Liver (tissue), 9 donors: ENCODE results near the gene MSH3. TPM values are rescaled to one million over a fixed set of nuclear protein-coding genes. Genes with fewer than 3 reads are reported as not detected.

ENCODE experiments used
- DNase-seq: peaks from one replicate; pipeline ENCODE4 v3.0.0-alpha.2; 2017; ENCODE audit warnings: low spot score
- H3K27ac ChIP-seq, 2 donors: one replicate each; pipeline ENCODE4 v1.7.0; 2013; ENCODE audit warnings: inconsistent platforms in 2 of 2, low read length in 2 of 2, control low read depth in 1 of 2, low read depth in 1 of 2, mild to moderate bottlenecking in 1 of 2
- H3K27me3 ChIP-seq, 4 donors: one replicate each; pipeline versions ENCODE4 v1.6.1 to v1.7.0; 2013; ENCODE audit warnings: low read length in 3 of 4, inconsistent platforms in 1 of 4, mild to moderate bottlenecking in 1 of 4, moderate library complexity in 1 of 4; ENCODE audit not compliant: control insufficient read depth in 4 of 4, insufficient read depth in 4 of 4
- H3K36me3 ChIP-seq, 4 donors: one replicate each; pipeline versions ENCODE4 v1.6.1 to v1.7.0; 2013; ENCODE audit warnings: low read length in 3 of 4, mild to moderate bottlenecking in 3 of 4, low read depth in 1 of 4, moderate library complexity in 1 of 4; ENCODE audit not compliant: control insufficient read depth in 4 of 4, insufficient read depth in 3 of 4
- H3K4me1 ChIP-seq, 4 donors: one replicate each; pipeline versions ENCODE4 v1.6.1 to v1.7.0; 2013; ENCODE audit warnings: low read length in 3 of 4, mild to moderate bottlenecking in 3 of 4, moderate library complexity in 1 of 4; ENCODE audit not compliant: control insufficient read depth in 4 of 4, insufficient read depth in 4 of 4
- H3K4me3 ChIP-seq, 3 donors: one replicate each; pipeline versions ENCODE4 v1.6.1 to v1.7.0; 2013; ENCODE audit warnings: low read length in 3 of 3, control low read depth in 1 of 3, low read depth in 1 of 3, mild to moderate bottlenecking in 1 of 3
- H3K9ac ChIP-seq, 2 donors: one replicate each; pipeline ENCODE4 v1.7.0; 2013; ENCODE audit warnings: low read length in 2 of 2, mild to moderate bottlenecking in 2 of 2, moderate library complexity in 2 of 2, control low read depth in 1 of 2, low read depth in 1 of 2
- H3K9me3 ChIP-seq, 4 donors: one replicate each; pipeline versions ENCODE4 v1.6.1 to v1.7.0; 2013; ENCODE audit warnings: low read length in 3 of 4; ENCODE audit not compliant: control insufficient read depth in 4 of 4
- ATF3 ChIP-seq: IDR thresholded peaks from 2 replicates; pipeline ENCODE4 v1.6.1; 2016; ENCODE audit warnings: antibody characterized with exemption
- CTCF ChIP-seq: fragments of 150-350 bp; IDR thresholded peaks from 2 replicates; pipeline ENCODE4 v1.5.1; 2017; ENCODE audit warnings: improper control_type of control experiment, low read depth, low read length; ENCODE audit not compliant: missing input control
- EGR1 ChIP-seq, 2 donors: IDR thresholded peaks; 2 replicates each; pipeline ENCODE4 v1.6.1; 2016 to 2018; ENCODE audit warnings: antibody characterized with exemption in 2 of 2, low read depth in 2 of 2
- GABPA ChIP-seq, 2 donors: IDR thresholded peaks in 1 of 2; conservative IDR thresholded peaks in 1 of 2; 2 replicates each; pipeline ENCODE4 v1.6.1; 2016; ENCODE audit warnings: antibody characterized with exemption in 2 of 2, mild to moderate bottlenecking in 1 of 2, moderate library complexity in 1 of 2
- HNF4A ChIP-seq, 2 donors: conservative IDR thresholded peaks; 2 replicates each; pipeline ENCODE4 v1.6.1; 2016; ENCODE audit warnings: antibody characterized with exemption in 2 of 2, mild to moderate bottlenecking in 2 of 2
- HNF4G ChIP-seq: IDR thresholded peaks from 2 replicates; pipeline ENCODE4 v1.6.1; 2016; ENCODE audit warnings: antibody characterized with exemption
- MAX ChIP-seq: IDR thresholded peaks from 2 replicates; pipeline ENCODE4 v1.6.1; 2016; ENCODE audit warnings: antibody characterized with exemption
- NR2F2 ChIP-seq: IDR thresholded peaks from 2 replicates; pipeline ENCODE4 v1.6.1; 2016; ENCODE audit warnings: antibody characterized with exemption
- RAD21 ChIP-seq, 2 donors: IDR thresholded peaks; 2 replicates each; pipeline ENCODE4 v1.6.1; 2016; ENCODE audit warnings: antibody characterized with exemption in 2 of 2, mild to moderate bottlenecking in 2 of 2
- REST ChIP-seq: IDR thresholded peaks from 2 replicates; pipeline ENCODE4 v1.6.1; 2016; ENCODE audit warnings: antibody characterized with exemption, mild to moderate bottlenecking
- RXRA ChIP-seq, 2 donors: IDR thresholded peaks; 2 replicates each; pipeline ENCODE4 v1.6.1; 2017 to 2018; ENCODE audit warnings: antibody characterized with exemption in 2 of 2, mild to moderate bottlenecking in 1 of 2
- SP1 ChIP-seq: IDR thresholded peaks from 2 replicates; pipeline ENCODE4 v1.6.1; 2018; ENCODE audit warnings: antibody characterized with exemption, mild to moderate bottlenecking
- TAF1 ChIP-seq: conservative IDR thresholded peaks from 2 replicates; pipeline ENCODE4 v1.6.1; 2016; ENCODE audit warnings: antibody characterized with exemption, mild to moderate bottlenecking
- YY1 ChIP-seq: IDR thresholded peaks from 2 replicates; pipeline ENCODE4 v1.6.1; 2016; ENCODE audit warnings: antibody characterized with exemption, mild to moderate bottlenecking
- ZBTB33 ChIP-seq: IDR thresholded peaks from 2 replicates; pipeline ENCODE4 v1.6.1; 2016; ENCODE audit warnings: antibody characterized with exemption
- WGBS: extraction: QIAGEN DNeasy Blood & Tissue Kit; methylation state at CpG from one replicate; pipeline ENCODE4 v1.1.7; 2013; 5-methylcytosine and 5-hydroxymethylcytosine counted together
- polyA plus RNA-seq, 2 donors: library from polyadenylated mRNA; stranded (reverse) in 1 of 2; unstranded in 1 of 2; fragments of 200-250 nt in 1 of 2; fragments of >200 nt in 1 of 2; fragmentation: Nextera tagmentation in 1 of 2; extraction: Ambion mirVana in 1 of 2; gene quantifications; one replicate each; pipeline versions ENCODE4 v1.2.1 to v1.2.3, GENCODE V29; 2013 to 2015
- total RNA-seq, 2 donors: library from RNA; depleted of rRNA; stranded (reverse); fragments of >200 nt; gene quantifications; one replicate each; pipeline ENCODE4 v1.2.3, GENCODE V29; 2014
- donor health status: healthy.
- donor health status: healthy.
- donor health status: healthy.
- donor health status: healthy.
- donor health status: healthy.

Gene MSH3
- total and polyA plus RNA-seq, 4 donors: 3.0 to 19.1 (median 7.9) TPM

GRCh38 chr5:80871541-80871961 lies 217.1 kb downstream of the MSH3 start:
- Histone ChIP-seq H3K9me3 (no peaks in the 10 kb centered on the region), H3K27ac (no peak overlapping the region), H3K4me3 (no peak overlapping the region), H3K4me1 (peaks cover 0 to 2% (median under 1%) of the 10 kb centered on the region in 4 donors), H3K36me3 (peaks cover 0 to 22% (median 14%) of the 10 kb centered on the region in 4 donors), H3K9ac (no peak overlapping the region), H3K27me3 (no peaks in the 10 kb centered on the region)
- TF ChIP-seq RXRA (IDR thresholded peaks at IDR 0.05): no peak
- no peak for TF ChIP-seq HNF4A (conservative IDR thresholded peaks at IDR 0.05)
- no peak for TF ChIP-seq SP1
- no peak for TF ChIP-seq ATF3
- no peak for TF ChIP-seq TAF1
- TF ChIP-seq ZBTB33: no peak
- no peak for DNase-seq
- 96% methylated on average over 4 of the region's 4 CpGs for WGBS

- no peak for DNase-seq
- Histone ChIP-seq H3K4me1 (peaks cover 0 to 10% (median under 1%) of the 10 kb centered on the region in 4 donors), H3K9ac (no peak overlapping the region), H3K4me3 (no peak overlapping the region), H3K9me3 (no peaks in the 10 kb centered on the region), H3K27me3 (no peaks in the 10 kb centered on the region), H3K27ac (no peak overlapping the region), H3K36me3 (peaks cover 0 to 18% (median 15%) of the 10 kb centered on the region in 4 donors)
- 65% methylated on average over 2 of the region's 2 CpGs for WGBS
- TF ChIP-seq HNF4A (conservative IDR thresholded peaks at IDR 0.05) (peak; percentile 36 to 49), NR2F2 (no peak), RAD21 (IDR thresholded peaks at IDR 0.05) (peak; percentile 15 to 25)
These were observed 219.7 kb downstream of the MSH3 start for GRCh38 chr5:80874162-80874561.

GRCh38 chr5:80877592-80877991 lies 223.1 kb downstream of the MSH3 start:
- Histone ChIP-seq H3K9ac (no peak overlapping the region), H3K27me3 (no peaks in the 10 kb centered on the region), H3K9me3 (no peaks in the 10 kb centered on the region), H3K36me3 (peaks cover 0 to 17% (median 11%) of the 10 kb centered on the region in 4 donors), H3K4me1 (peaks cover 0 to 10% (median under 1%) of the 10 kb centered on the region in 4 donors), H3K4me3 (no peak overlapping the region), H3K27ac (no peak overlapping the region)
- 77% methylated on average over 3 of the region's 3 CpGs for WGBS
- no peak for DNase-seq
- TF ChIP-seq GABPA (IDR thresholded peaks at IDR 0.05 in 1 of 2, conservative IDR thresholded peaks at IDR 0.05 in 1 of 2) (no peak), ATF3 (no peak), HNF4G (no peak), HNF4A (conservative IDR thresholded peaks at IDR 0.05) (no peak), YY1 (no peak), REST (no peak), SP1 (no peak), MAX (no peak), EGR1 (IDR thresholded peaks at IDR 0.05; ENCODE audit: low read depth in 2 of 2) (no peak), ZBTB33 (no peak), CTCF (no peak), NR2F2 (no peak), RAD21 (IDR thresholded peaks at IDR 0.05) (no peak), TAF1 (no peak)
